COLO829 (cell line): Measurements from ENCODE around the gene MICAL3.

Experiments
- DNase-seq: peaks from one replicate; pipeline ENCODE4 v3.0.0; 2012; ENCODE audit warnings: low spot score

MICAL3 gene

GRCh38 chr22:17811119-17811518 lies 213.2 kb downstream of the MICAL3 start:
- no peak for DNase-seq

GRCh38 chr22:17810570-17811116 lies 213.7 kb downstream of the MICAL3 start:
- no peak for DNase-seq

GRCh38 chr22:17808693-17809403 lies 215.5 kb downstream of the MICAL3 start:
- DNase-seq, result no peak

GRCh38 chr22:17807578-17808410 lies 216.6 kb downstream of the MICAL3 start:
- DNase-seq, result no peak

- no peak for DNase-seq
Observed at GRCh38 chr22:17807086-17807485, 217.3 kb downstream of the MICAL3 start.

GRCh38 chr22:17806437-17806836 lies 217.9 kb downstream of the MICAL3 start:
- DNase-seq, result no peak

- DNase-seq, result no peak
Observed at GRCh38 chr22:17804331-17805080, 219.9 kb downstream of the MICAL3 start.

GRCh38 chr22:17803609-17804270 lies 220.6 kb downstream of the MICAL3 start:
- no peak for DNase-seq

- DNase-seq, result no peak
Observed at GRCh38 chr22:17802822-17803221, 221.5 kb downstream of the MICAL3 start.

GRCh38 chr22:17802411-17802810 lies 221.9 kb downstream of the MICAL3 start:
- DNase-seq, result no peak

GRCh38 chr22:17797721-17798559 lies 226.4 kb downstream of the MICAL3 start:
- DNase-seq, result no peak

GRCh38 chr22:17796695-17797094 lies 227.7 kb downstream of the MICAL3 start:
- DNase-seq, result no peak

- DNase-seq, result no peak
Observed at GRCh38 chr22:17795661-17796548, 228.5 kb downstream of the MICAL3 start.

GRCh38 chr22:17794726-17795542 lies 229.4 kb downstream of the MICAL3 start:
- no peak for DNase-seq

GRCh38 chr22:17792854-17793434 lies 231.4 kb downstream of the MICAL3 start:
- no peak for DNase-seq

GRCh38 chr22:17792299-17792698 lies 232.1 kb downstream of the MICAL3 start:
- no peak for DNase-seq

GRCh38 chr22:17791196-17791595 lies 233.2 kb downstream of the MICAL3 start:
- no peak for DNase-seq

- no peak for DNase-seq
Observed at GRCh38 chr22:17789379-17790200, 234.8 kb downstream of the MICAL3 start.
